HCT116 (cell line): ENCODE data around the gene RRP12. TPM values are rescaled to one million over a fixed set of nuclear protein-coding genes. Genes with fewer than 3 reads are reported as not detected.
A peak's percentile ranks its signal among the peaks of the same experiment; 100 is the strongest.

Source experiments
- ATAC-seq: fragments of 200-7000 bp; cut with Tn5 transposase; 2 replicates; pipeline ENCODE4 v1.9.1; 2020; ENCODE audit warnings: mild to moderate bottlenecking, moderate library complexity
- BruUV-seq: library from RNA; stranded (reverse); fragments of 400-500 nt; replicated peaks from 2 replicates; lab custom pipeline; 2021; lab: Mats Ljungman, UMichigan
- CTCF ChIA-PET: fragments of 300-600 bp; sonication (Branson Sonifier 250); formaldehyde crosslinking; loops from one replicate; lab custom pipeline; 2021; ENCODE audit warnings: antibody characterized with exemption; lab: Charles Lee
- POLR2A ChIA-PET: fragments of 300-600, 350-600 bp; sonication (Branson Sonifier 250); formaldehyde crosslinking; loops from one replicate; lab custom pipeline; 2021; ENCODE audit warnings: antibody characterized with exemption; lab: Charles Lee
- RAD21 ChIA-PET, 2 experiments: fragments of 300-600 bp; sonication (Branson Sonifier 250); formaldehyde crosslinking; loops; one replicate each; lab custom pipeline; 2023; ENCODE audit warnings: low total read pairs in 2 of 2; ENCODE audit not compliant: uncharacterized antibody in 2 of 2, unreplicated experiment in 2 of 2, low non-redundant PET in 1 of 2; lab: Charles Lee
- DNase-seq: peaks from one replicate; pipeline ENCODE4 v3.0.0-alpha.2; 2010; ENCODE audit warnings: low read depth, low spot score
- H2AFZ ChIP-seq: fragments of 200-600 bp; shearing (Covaris generic), sonication (generic); 2 replicates; pipeline ENCODE4 v1.6.1; 2017; ENCODE audit warnings: low read depth, mixed run types, mixed read lengths, antibody characterized with exemption, low read length; ENCODE audit not compliant: poor library complexity, severe bottlenecking
- H3K27ac ChIP-seq: 2 replicates; pipeline ENCODE4 v1.5.1; 2012; ENCODE audit warnings: low read depth, low read length
- H3K27me3 ChIP-seq: fragments of 200-600 bp; sonication (generic); 2 replicates; pipeline ENCODE4 v1.6.1; 2016; ENCODE audit warnings: mixed run types, low read length, mixed read lengths; ENCODE audit not compliant: insufficient read depth
- H3K36me3 ChIP-seq, 2 experiments: fragments of 200-500 bp in 1 of 2; fragments of 200-600 bp in 1 of 2; sonication (Bioruptor generic) in 1 of 2; sonication (generic) in 1 of 2; 2 replicates each; pipeline versions ENCODE4 v1.5.1 to v1.6.1; 2014 to 2016; ENCODE audit warnings: low read length in 2 of 2, inconsistent platforms in 1 of 2, mixed read lengths in 1 of 2, mixed run types in 1 of 2; ENCODE audit not compliant: insufficient read depth in 2 of 2, control insufficient read depth in 1 of 2
- H3K4me1 ChIP-seq, 2 experiments: fragments of 200-600 bp in 1 of 2; sonication (generic) in 1 of 2; 2 replicates each; pipeline versions ENCODE4 v1.5.1 to v1.6.1; 2012 to 2017; ENCODE audit warnings: low read length in 2 of 2, inconsistent platforms in 1 of 2, mild to moderate bottlenecking in 1 of 2, mixed read lengths in 1 of 2, mixed run types in 1 of 2, moderate library complexity in 1 of 2; ENCODE audit not compliant: insufficient read depth in 2 of 2, control insufficient read depth in 1 of 2
- H3K4me2 ChIP-seq: fragments of 200-600 bp; sonication (generic); 2 replicates; pipeline ENCODE4 v1.6.1; 2017; ENCODE audit warnings: mixed run types, low read length, mixed read lengths
- H3K4me3 ChIP-seq, 2 experiments: fragments of 200-600 bp in 1 of 2; sonication (generic) in 1 of 2; replicated peaks in 1 of 2; 2 replicates each; pipeline ENCODE4 v1.5.1; 2011 to 2016; ENCODE audit warnings: low read length in 2 of 2, control low read depth in 1 of 2, low read depth in 1 of 2, mild to moderate bottlenecking in 1 of 2, mixed read lengths in 1 of 2, mixed run types in 1 of 2
- H3K79me2 ChIP-seq: fragments of 200-600 bp; sonication (generic); 2 replicates; pipeline ENCODE4 v1.6.1; 2017; ENCODE audit warnings: mild to moderate bottlenecking, mixed run types, low read length, moderate library complexity, mixed read lengths; ENCODE audit not compliant: insufficient read depth
- H3K9ac ChIP-seq: fragments of 200-600 bp; sonication (generic); 2 replicates; pipeline ENCODE4 v1.6.1; 2016; ENCODE audit warnings: low read length, mixed read lengths
- H3K9me2 ChIP-seq: fragments of 200-600 bp; sonication (generic), shearing (Covaris generic); 2 replicates; pipeline ENCODE4 v1.6.1; 2017; ENCODE audit warnings: mixed run types, mild to moderate bottlenecking, moderate library complexity; ENCODE audit not compliant: insufficient read depth
- H3K9me3 ChIP-seq, 2 experiments: fragments of 200-500 bp in 1 of 2; fragments of 200-600 bp in 1 of 2; sonication (Bioruptor generic) in 1 of 2; sonication (generic) in 1 of 2; 2 replicates each; pipeline ENCODE4 v1.6.1; 2014 to 2017; ENCODE audit warnings: low read length in 2 of 2, mixed read lengths in 2 of 2, inconsistent platforms in 1 of 2, low read depth in 1 of 2, mild to moderate bottlenecking in 1 of 2, mixed run types in 1 of 2, moderate library complexity in 1 of 2; ENCODE audit not compliant: control insufficient read depth in 1 of 2, insufficient read depth in 1 of 2
- H4K20me1 ChIP-seq: fragments of 200-600 bp; sonication (generic), shearing (Covaris generic); 2 replicates; pipeline ENCODE4 v1.6.1; 2017; ENCODE audit warnings: mixed run types, mild to moderate bottlenecking, moderate library complexity; ENCODE audit not compliant: insufficient read depth
- ELF1 ChIP-seq: IDR thresholded peaks from 2 replicates; pipeline ENCODE4 v1.6.1; 2012; ENCODE audit warnings: low read depth, borderline replicate concordance
- FOSL1 ChIP-seq: IDR thresholded peaks from 2 replicates; pipeline ENCODE4 v1.6.1; 2012; ENCODE audit warnings: low read depth
- SIN3A ChIP-seq: IDR thresholded peaks from 2 replicates; pipeline ENCODE4 v1.6.1; 2012; ENCODE audit warnings: low read depth
- ZBTB33 ChIP-seq: IDR thresholded peaks from 2 replicates; pipeline ENCODE4 v1.6.1; 2011; ENCODE audit warnings: mild to moderate bottlenecking, low read length, moderate library complexity; ENCODE audit not compliant: insufficient replicate concordance; ENCODE audit errors: extremely low read depth
- intact Hi-C: fragments of 100-400 bp; cut with micrococcal nuclease; formaldehyde crosslinking; loops from 2 replicates; pipeline ENCODE4 v1.10.0; 2022
- total RNA-seq: library from RNA; stranded (reverse); gene quantifications from one replicate; pipeline ENCODE4 v1.2.1, GENCODE V29; 2021; ENCODE audit not compliant: unreplicated experiment

The RRP12 gene
- total RNA-seq, 1 experiment from 2014 or later, result 67.0 TPM

DNA sequence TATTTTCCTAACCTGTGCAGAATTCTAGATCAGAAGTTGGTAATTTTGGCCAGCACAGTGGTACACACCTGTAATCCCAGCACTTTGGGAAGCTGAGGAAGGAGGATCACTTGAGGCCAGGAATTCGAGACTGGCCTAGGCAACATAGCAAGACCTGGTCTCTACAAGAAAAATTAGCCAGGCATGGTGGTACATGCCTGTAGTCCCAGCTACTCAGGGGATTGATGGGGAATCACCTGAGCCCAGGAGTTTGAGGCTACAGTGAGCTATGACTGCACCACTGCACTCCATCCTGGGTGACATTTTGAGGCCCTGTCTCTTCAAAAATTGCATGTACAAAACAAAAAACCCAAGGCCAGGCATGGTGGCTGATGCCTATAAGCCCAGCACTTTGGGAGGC lies 33.4 kb upstream of the RRP12 start:
- Histone ChIP-seq H3K9me3 (no peaks in the 10 kb centered on the region), H3K27ac (no peak overlapping the region), H3K79me2 (peaks cover 26% of the 10 kb centered on the region), H3K27me3 (no peaks in the 10 kb centered on the region), H3K9ac (no peak overlapping the region), H3K36me3 (peaks cover 33 to 45% of the 10 kb centered on the region in 2 experiments), H3K9me2 (no peaks in the 10 kb centered on the region), H2AFZ (no peak overlapping the region), H3K4me2 (no peak overlapping the region), H3K4me1 (no peaks in the 10 kb centered on the region; a peak in 2 of 4 replicates), H3K4me3 (no peak overlapping the region), H4K20me1 (peaks cover 10% of the 10 kb centered on the region; the same call in 1 of the 2 replicates)
- intact Hi-C loops, result no loop called here
- peak; percentile 12; the same call in 1 of the 2 replicates for ATAC-seq
- ChIA-PET RAD21 (no interaction called here), POLR2A (interaction anchor here (0.9 to 1.0 kb wide), 2 partner anchors 20 to 22 kb away, joined by 3 read pairs; no protein-coding TSS in a partner anchor), CTCF (no interaction called here)
- TF ChIP-seq FOSL1, result no peak
- TF ChIP-seq ELF1, result no peak
- TF ChIP-seq ZBTB33, result no peak
- no TSS peak for BruUV-seq
- no peak for DNase-seq

DNA sequence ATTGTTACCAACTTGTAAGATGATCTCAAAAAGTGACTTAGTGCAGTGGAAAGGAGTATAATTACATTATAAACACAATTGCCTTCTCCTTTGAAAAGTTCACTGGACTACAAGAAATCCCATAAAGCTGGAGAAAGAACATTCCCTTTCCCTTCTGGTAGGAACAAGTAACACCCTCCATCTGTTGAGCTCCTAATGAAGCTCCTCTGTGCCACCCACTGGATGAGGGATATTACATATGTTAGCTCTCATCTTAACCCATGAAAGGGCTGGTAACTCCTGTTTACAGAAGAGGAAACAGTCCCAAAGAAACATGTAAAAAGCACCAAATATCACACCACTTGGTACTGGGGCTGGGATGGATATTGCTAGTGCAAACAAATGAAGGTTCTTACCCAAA lies 32.9 kb upstream of the RRP12 start:
- Histone ChIP-seq H2AFZ (no peak overlapping the region), H3K27me3 (no peaks in the 10 kb centered on the region), H3K79me2 (peaks cover 31% of the 10 kb centered on the region), H4K20me1 (peaks cover 14% of the 10 kb centered on the region; the same call in 1 of the 2 replicates), H3K27ac (no peak overlapping the region), H3K4me2 (no peak overlapping the region), H3K9ac (no peak overlapping the region), H3K9me2 (no peaks in the 10 kb centered on the region)
- POLR2A ChIA-PET, result interaction anchor here (0.9 to 1.0 kb wide), 2 partner anchors 20 to 22 kb away, joined by 3 read pairs; no protein-coding TSS in a partner anchor
- CTCF ChIA-PET, result no interaction called here
- RAD21 ChIA-PET, result no interaction called here
- ATAC-seq, result peak; percentile 65
- TF ChIP-seq SIN3A, result no peak
- TF ChIP-seq, all 23 proteins: peak for 0
- no peak for DNase-seq
- H3K4me1 ChIP-seq, result no peaks in the 10 kb centered on the region; a peak in 2 of 4 replicates
- intact Hi-C loops, result no loop called here
- no peaks in the 10 kb centered on the region for H3K9me3 ChIP-seq
- H3K36me3 ChIP-seq, result peaks cover 34 to 48% of the 10 kb centered on the region in 2 experiments
- no TSS peak for BruUV-seq
- H3K4me3 ChIP-seq, result no peak overlapping the region
